GM18505 (cell line): ENCODE data around the gene C2orf72.
"Not testable (repeated sequence)": the region's sequence is repeated elsewhere in the genome, so short reads cannot be mapped to it uniquely, and the experiment has no call there.

Source experiments
- ATAC-seq: cut with Tn5 transposase; IDR thresholded peaks from one replicate; pipeline ENCODE4 v1.9.1; 2021; ENCODE audit not compliant: unreplicated experiment
- POLR2A ChIP-seq: IDR thresholded peaks from 4 replicates; pipeline ENCODE4 v1.6.1; 2011; ENCODE audit warnings: borderline replicate concordance; ENCODE audit not compliant: insufficient read depth, insufficient read length; ENCODE audit errors: extremely low read depth

Gene C2orf72

DNA sequence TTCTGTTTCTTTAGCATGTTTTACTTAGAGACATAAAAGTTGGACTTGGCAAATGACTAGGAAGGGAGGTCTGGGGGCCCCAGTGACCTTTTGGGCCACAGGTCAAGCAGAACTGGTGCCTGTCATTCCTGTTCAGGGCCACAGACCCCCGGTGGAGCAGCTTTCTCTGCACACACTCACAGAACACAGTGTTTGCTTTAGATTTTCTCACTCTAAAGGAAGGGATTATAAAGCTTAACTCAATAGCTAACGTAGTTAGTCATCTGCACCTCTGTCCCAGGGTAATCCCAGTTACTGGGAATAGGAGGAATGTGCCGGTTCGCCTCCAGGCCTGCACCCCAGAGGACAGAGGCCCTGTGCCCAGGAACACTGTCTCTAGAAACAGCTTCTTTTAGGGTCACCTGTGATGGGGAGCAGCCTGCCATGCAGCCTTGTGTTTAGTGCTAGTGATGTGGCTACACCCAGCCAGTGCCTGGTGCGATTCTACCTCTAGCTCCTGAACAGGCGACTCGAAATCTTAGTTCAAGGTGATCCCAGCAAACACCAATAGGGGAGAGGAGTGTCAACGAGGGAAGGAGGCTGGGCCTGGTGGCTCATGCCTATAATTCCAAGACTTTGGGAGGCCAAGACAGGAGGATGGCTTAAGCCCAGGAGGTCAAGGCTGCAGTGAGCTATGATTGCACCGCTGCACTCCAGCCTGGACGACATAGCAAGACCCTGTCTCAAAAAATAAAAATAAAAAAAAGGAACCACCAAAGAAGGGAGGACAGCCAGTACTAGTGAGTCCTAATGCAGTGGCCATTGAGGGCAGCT lies 29.8 kb upstream of the C2orf72 start:
- ATAC-seq: no peak
- no peak for TF ChIP-seq POLR2A

DNA sequence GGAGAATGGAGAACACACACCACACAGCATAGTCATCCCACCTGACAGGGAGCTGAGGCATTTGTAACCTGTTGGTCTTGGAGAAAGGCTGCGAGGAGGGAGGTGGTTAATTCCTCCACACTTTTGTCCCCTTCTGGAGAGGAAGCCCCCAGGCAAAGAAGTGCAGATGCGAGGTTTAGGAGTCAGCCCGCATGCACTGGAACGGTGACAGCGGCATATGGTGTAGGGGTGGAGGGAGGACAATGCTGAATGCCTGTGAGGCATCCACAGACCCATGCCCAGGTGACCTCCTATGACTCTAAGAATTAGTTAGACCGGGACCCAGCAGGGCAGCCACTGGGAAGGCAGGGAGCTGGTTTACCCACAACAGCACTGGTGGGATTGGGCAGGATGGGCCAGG lies 29.2 kb upstream of the C2orf72 start:
- ATAC-seq: no peak
- no peak for TF ChIP-seq POLR2A

DNA sequence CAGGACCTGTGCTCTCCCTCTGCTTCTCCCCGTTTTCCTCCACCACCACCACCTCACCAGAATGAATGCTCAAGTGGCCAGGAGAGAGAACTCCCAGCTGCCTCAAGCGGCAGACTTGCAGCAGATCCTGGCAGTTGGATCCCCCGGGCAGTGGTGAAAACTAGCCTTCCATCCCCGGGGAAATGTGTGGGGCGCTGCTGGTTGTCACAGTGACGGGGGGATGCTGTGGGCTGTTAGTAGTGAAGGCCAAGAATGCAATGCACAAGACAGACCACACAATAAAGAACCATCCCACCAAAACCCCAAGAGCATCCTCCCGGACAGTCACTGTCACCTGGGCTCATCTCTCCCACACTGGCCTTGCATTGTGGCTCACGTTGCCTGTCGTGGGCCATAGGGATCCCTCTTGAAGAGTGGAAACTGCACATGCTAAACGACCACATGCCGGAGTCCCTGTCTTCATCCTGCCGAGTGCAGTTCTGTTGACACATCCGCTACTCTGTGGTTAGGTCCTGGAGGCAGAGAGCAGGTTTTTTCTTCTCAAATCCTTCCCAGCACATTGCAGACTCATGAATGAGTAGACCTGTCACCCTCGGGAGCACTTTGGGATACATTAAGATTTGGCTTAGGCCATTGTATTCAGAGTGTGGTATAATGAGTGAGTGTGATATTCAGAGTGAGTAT lies 27.9 kb upstream of the C2orf72 start:
- ATAC-seq: no peak
- TF ChIP-seq POLR2A: no peak

DNA sequence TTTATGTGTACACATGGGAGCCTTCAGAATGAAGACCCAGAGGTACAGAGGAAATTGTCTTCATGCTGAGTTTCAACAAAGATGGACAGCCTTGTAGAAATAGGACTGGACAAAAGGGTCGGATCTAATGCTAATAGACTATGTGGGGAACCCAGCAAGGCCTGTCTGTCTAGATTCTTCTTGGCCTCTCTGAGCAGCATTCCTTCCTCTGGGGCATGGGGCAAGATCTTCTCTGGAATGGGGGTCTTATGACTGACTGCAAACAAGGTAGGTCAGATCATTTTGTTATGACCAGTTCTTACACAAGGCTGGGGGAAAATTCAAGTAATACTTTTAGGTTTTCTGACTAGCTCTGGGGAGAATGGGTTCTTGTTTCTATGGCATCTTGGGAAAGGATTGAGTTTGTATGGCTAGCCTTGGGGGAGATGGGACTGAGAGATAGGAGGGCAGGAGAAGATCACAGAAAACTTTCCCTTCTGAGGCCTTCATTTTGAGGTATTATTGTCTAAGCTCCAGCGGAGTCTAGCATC lies 27.1 kb upstream of the C2orf72 start:
- no peak for ATAC-seq
- TF ChIP-seq POLR2A: no peak

DNA sequence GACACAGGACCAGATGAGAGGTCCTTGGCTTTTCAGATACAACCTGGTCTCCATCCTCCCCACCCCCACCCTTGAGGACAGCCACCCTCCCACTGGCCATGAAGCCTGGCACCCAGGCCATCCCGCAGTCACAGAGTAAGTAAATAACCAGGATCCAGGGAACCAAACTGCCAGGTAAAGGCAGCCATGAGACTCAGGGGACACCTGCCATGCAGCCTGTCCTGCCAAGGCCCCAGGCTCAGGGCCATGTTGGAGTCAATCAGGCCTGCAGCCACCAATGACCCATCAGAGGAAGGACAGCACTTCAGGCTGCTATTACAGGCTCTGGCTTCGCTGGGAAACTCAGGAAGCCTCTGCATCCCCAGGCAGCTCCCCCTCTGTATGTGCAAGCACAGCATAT lies 25.8 kb upstream of the C2orf72 start:
- no peak for TF ChIP-seq POLR2A
- no peak for ATAC-seq

DNA sequence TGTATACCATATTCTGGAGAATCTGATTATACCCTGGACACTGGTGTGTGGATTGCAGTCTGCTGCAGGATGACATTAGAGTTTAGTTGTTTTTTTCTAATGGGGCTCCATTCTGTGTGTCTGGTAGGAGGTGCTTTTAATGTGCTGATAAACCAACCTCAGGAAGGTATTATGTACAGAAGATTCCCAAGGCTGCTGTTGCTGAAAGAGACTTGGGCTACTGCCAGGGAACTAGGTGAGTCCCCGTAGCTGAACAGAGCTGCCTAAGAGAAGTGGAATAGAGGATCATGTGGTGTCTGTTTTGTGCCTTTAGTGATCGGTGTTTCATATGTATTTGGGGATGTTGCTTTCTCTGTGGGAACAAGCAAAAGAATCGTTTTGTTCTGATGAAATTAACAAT lies 24.9 kb upstream of the C2orf72 start:
- no peak for ATAC-seq

DNA sequence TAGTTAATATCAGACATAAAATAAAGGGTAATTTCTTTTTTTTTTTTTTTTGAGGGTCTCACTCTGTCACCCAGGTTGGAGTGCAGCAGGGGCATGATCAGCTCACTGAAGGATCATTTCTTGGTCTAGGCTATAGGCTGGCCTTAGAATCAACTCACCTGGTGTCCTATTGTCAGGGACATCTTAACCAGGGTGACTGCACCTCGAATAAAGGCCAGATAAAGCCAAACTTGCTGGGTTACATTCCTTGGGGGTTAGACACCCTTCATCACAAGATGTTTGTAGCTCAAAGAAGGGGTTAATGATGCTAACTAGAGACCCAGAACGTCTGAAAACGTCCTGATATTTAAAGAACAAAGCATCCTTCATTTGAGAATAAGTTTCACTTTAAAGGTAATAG lies 23.5 kb upstream of the C2orf72 start:
- TF ChIP-seq POLR2A: no peak
- no peak for ATAC-seq

More for the DNA sequence above, 24.9 kb upstream of the C2orf72 start:
- no peak for TF ChIP-seq POLR2A

DNA sequence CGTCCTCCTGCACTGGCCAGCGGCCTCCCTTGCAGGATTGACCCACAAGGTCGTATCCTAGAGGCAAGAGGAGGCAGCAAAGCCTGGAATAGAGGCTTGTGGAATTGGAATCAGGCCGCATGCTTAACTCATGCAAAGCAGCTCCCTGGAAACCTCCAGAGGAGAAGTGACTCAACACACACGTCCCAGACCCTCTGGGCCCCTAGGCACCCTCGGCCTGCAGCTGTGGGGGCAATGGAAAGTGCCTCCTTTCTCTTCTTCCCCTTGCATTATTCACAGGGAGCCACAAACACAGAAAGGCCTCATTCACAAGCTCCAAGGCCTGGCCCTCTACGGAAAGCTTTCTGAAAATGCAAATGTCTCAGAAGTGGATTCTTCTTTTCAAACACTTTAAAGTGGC lies 21.8 kb upstream of the C2orf72 start:
- ATAC-seq: no peak
- no peak for TF ChIP-seq POLR2A

DNA sequence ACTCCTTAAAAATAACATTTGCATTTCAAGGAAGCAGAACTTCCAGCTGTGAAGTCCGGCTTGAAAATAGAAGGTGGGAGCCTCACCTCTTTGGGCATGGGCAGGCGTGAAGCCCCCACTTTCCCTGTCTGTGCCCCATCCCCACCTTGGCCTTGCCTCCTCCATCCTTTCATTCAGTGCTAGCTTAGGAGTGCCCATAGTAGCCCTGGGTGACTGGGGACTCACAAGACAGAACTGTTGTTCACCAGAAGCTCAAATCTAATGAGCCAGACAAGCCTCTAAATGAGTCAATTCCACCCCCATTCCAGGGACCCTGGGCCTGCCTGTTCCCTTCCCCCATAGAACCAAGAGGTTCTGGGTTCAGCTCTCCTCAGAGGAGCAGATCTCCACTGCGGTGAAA lies 21.4 kb upstream of the C2orf72 start:
- ATAC-seq: no peak
- no peak for TF ChIP-seq POLR2A

DNA sequence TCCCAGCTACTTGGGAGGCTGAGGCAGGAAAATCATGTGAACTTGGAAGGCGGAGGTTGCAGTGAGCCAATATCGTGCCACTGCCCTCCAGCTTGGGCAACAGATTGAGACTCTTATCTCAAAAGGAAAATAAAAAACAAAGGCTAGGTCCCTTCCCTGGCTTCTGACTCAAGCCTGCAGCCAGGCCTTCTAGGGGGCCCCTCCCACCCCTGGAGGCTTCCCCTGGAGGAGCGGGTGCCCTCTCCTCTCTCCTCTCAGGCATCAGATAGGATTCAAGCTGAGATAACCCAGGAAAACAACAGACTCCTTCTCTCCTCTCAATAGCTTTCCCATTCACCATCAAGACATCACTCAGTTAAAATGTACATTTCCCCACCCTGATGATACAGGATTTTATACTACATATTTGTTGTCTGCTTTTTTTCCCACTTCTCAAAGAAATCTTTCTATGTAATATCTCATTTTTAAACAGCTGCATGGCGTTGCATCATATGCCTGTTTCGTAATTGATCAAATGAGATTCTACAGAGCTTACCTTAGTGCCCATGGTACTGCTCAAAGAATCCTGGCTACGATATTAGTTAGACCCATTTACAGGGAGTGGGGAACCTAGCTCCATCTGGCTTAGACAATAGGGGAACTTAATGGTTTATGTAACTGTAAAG lies 20.6 kb upstream of the C2orf72 start:
- ATAC-seq: no peak
- no peak for TF ChIP-seq POLR2A

DNA sequence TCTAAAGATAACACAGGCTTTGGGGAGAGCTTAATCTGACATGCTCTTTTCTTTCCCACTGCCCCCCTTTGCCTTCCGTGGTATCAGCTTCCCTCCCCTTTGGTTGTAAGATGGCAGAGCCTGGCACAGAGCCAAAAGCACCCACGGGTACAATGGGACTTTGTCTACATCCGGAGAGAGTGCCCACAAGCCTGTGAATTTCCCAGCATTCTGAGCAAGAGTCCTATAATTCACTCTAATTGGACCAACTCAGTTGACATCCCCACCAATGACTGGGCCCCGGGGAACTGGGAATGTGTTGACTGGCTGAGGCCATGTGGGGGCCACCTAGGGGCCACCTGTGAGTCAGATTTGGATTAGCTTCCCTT lies 20.1 kb upstream of the C2orf72 start:
- ATAC-seq: no peak
- no peak for TF ChIP-seq POLR2A

DNA sequence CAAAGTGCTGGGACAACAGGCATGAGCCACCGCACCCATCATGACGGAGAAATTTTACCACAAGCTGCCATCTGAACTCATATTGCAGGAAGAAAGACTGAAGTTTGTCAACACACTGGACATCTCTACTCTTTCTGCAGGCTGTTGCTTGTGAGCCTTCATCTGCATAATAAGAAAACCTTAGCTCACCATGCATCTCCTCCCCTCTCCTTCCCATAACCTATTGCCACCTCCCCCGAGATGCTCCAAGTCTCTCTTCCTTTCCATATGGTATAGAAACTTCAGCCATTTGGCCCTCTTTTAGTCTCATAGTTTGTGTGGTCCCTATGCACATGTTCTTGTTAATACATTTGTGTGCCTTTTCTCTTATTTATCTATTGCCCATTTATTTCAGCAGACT lies 19.1 kb upstream of the C2orf72 start:
- ATAC-seq: no peak
- no peak for TF ChIP-seq POLR2A

DNA sequence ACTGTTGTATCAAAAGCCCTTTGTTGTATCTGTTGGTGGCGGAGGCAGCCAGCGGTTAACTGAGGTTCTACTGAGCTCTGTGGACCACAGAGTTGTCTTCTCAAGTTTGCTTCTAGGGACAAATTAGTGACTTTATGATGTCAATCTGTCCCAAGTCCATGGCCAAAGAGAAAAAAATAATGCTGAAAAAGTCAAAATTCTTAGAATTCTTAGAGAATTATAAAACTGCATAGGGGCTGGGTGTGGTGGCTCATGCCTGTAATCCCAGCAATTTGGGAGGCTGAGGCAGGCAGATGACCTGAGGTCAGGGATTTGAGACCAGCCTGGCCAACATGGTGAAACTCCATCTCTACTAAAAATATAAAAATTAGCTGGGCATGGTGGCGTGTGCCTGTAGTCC lies 12.3 kb upstream of the C2orf72 start:
- ATAC-seq: not testable (repeated sequence)

DNA sequence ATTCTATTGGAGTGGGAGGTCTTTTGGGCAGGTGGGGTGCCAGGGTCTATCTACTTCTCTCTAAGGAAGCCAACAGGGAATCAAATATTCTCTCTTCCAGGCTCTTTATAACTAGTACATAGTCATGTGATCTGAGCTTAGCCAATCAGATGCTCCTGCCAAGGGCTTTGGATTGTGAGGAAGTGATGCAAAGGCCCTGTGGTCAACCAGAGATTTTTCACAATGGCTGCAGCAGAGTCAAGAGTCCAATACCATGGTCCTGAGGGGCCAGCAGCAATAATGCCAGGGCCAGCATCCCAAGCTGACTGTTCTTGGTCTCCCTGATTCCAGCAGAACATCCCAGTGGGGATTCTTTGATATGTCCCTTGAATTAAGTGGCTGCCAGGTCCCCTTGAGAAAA lies 8.4 kb upstream of the C2orf72 start:
- no peak for ATAC-seq
- no peak for TF ChIP-seq POLR2A
